ENCODE results near the gene LEMD1.

GRCh38 chr1:205373798-205374175 lies 48.1 kb downstream of the LEMD1 start:
- no peak for TF ChIP-seq CTCF (IDR thresholded peaks at IDR 0.05)
- no peak for TF ChIP-seq POLR2AphosphoS5 (IDR thresholded peaks at IDR 0.05)
- no peak for TF ChIP-seq POLR2A (IDR thresholded peaks at IDR 0.05; ENCODE audit: low read depth)
- no peak for TF ChIP-seq EP300 (IDR thresholded peaks at IDR 0.05)
